Measurements from ENCODE around the gene RFT1. TPM values are rescaled to one million over a fixed set of nuclear protein-coding genes. Genes with fewer than 3 reads are reported as not detected.

RFT1 gene
- total RNA-seq, 2 donors from 2014 or later: 29.3 to 35.2 TPM

DNA sequence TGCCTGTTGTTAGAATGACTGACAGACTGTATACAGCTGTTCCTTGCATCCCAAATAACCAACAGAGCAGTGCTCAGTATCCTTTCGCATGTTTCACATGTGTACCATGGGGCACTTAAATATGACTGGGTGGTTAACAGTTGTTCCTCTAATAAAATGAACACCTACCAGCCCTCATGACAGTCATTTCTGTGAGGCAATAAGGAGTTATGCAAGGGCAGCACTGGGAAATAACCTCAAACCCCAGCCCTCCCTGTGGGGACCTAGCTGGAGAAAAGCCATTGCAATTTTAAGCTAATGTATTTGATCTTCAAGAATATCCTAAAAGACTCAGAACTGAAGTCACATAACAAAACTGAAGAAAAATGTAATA, 7.3 kb downstream of the RFT1 start:
- H3K27me3 Mint-ChIP-seq (ENCODE audit: insufficient read depth): no peaks in the 10 kb centered on the region
- Histone ChIP-seq H3K4me1 (ENCODE audit: control insufficient read depth, insufficient read depth, low read length) (peaks cover 10% of the 10 kb centered on the region), H3K36me3 (ENCODE audit: control insufficient read depth, insufficient read depth, low read length) (peaks cover 74% of the 10 kb centered on the region), H3K9ac (ENCODE audit: extremely low read depth, low read length, poor library complexity, severe bottlenecking) (no peak overlapping the region), H3K4me3 (ENCODE audit: low read length) (no peak overlapping the region), H3K27ac (ENCODE audit: low read depth, low read length) (no peak overlapping the region), H3K9me3 (ENCODE audit: control insufficient read depth, low read length) (no peaks in the 10 kb centered on the region), H3K27me3 (ENCODE audit: control insufficient read depth, insufficient read depth, low read length, poor library complexity, severe bottlenecking) (no peaks in the 10 kb centered on the region)
- no peaks in the 10 kb centered on the region for H3K9me3 Mint-ChIP-seq
- peaks cover 9% of the 10 kb centered on the region for H3K4me1 Mint-ChIP-seq
- 85 to 100% methylated on average over 1 of the region's 1 CpG for WGBS, 2 experiments (ENCODE audit: insufficient coverage in 1 of 2, insufficient read length in 1 of 2)
- no peak for TF ChIP-seq CTCF (conservative IDR thresholded peaks at IDR 0.05)
- no peak for DNase-seq
- no peak overlapping the region for H3K27ac Mint-ChIP-seq
- no peak overlapping the region for H3K4me3 Mint-ChIP-seq
- peaks cover 48% of the 10 kb centered on the region for H3K36me3 Mint-ChIP-seq (ENCODE audit: low read depth)

- Histone ChIP-seq H3K36me3 (ENCODE audit: control insufficient read depth, insufficient read depth, low read length) (peaks cover 78% of the 10 kb centered on the region), H3K9me3 (ENCODE audit: control insufficient read depth, low read length) (no peaks in the 10 kb centered on the region), H3K4me1 (ENCODE audit: control insufficient read depth, insufficient read depth, low read length) (peaks cover 10% of the 10 kb centered on the region), H3K4me3 (ENCODE audit: low read length) (no peak overlapping the region), H3K27ac (ENCODE audit: low read depth, low read length) (no peak overlapping the region), H3K9ac (ENCODE audit: extremely low read depth, low read length, poor library complexity, severe bottlenecking) (no peak overlapping the region), H3K27me3 (ENCODE audit: control insufficient read depth, insufficient read depth, low read length, poor library complexity, severe bottlenecking) (no peaks in the 10 kb centered on the region)
- no peaks in the 10 kb centered on the region for H3K27me3 Mint-ChIP-seq (ENCODE audit: insufficient read depth)
- peaks cover 9% of the 10 kb centered on the region for H3K4me1 Mint-ChIP-seq
- no peak for TF ChIP-seq CTCF (conservative IDR thresholded peaks at IDR 0.05)
- no peaks in the 10 kb centered on the region for H3K9me3 Mint-ChIP-seq
- no peak overlapping the region for H3K27ac Mint-ChIP-seq
- DNase-seq: peak; percentile 15
- WGBS, 2 experiments (ENCODE audit: insufficient coverage in 1 of 2, insufficient read length in 1 of 2): 94 to 95% methylated on average over 3 to 4 of the region's 4 CpGs
- H3K36me3 Mint-ChIP-seq (ENCODE audit: low read depth): peaks cover 50% of the 10 kb centered on the region
- no peak overlapping the region for H3K4me3 Mint-ChIP-seq
Measured at GRCh38 chr3:53122255-53122932, 7.8 kb downstream of the RFT1 start.

DNA sequence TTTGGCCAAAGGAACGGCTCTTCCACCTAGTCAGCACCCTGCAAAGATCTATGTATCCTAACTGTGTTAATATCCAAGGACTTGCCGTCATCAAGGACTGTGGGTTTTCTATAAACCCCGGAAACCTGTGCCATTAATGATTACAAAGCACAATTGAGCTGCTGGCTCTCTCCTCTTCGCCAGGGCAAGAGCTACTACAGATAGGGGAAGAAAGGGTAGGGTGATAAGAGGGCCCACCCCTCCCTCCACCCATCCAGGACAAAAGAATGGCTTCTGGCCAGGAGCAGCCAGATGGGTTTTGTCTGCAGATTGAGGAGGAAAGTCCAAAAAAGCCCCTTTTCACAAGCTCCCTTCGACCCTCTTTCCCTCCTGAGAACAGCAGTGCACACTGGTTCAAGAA, 9.9 kb downstream of the RFT1 start:
- Histone ChIP-seq H3K4me3 (ENCODE audit: low read length) (no peak overlapping the region), H3K4me1 (ENCODE audit: control insufficient read depth, insufficient read depth, low read length) (peaks cover 10% of the 10 kb centered on the region), H3K9ac (ENCODE audit: extremely low read depth, low read length, poor library complexity, severe bottlenecking) (no peak overlapping the region), H3K27me3 (ENCODE audit: control insufficient read depth, insufficient read depth, low read length, poor library complexity, severe bottlenecking) (no peaks in the 10 kb centered on the region), H3K9me3 (ENCODE audit: control insufficient read depth, low read length) (no peaks in the 10 kb centered on the region), H3K36me3 (ENCODE audit: control insufficient read depth, insufficient read depth, low read length) (peaks cover 74% of the 10 kb centered on the region), H3K27ac (ENCODE audit: low read depth, low read length) (no peak overlapping the region)
- 82 to 100% methylated on average over 1 to 5 of the region's 5 CpGs for WGBS, 2 experiments (ENCODE audit: insufficient coverage in 1 of 2, insufficient read length in 1 of 2)
- Mint-ChIP-seq H3K4me1 (peaks cover 9% of the 10 kb centered on the region), H3K4me3 (no peak overlapping the region), H3K36me3 (ENCODE audit: low read depth) (peaks cover 53% of the 10 kb centered on the region), H3K27ac (peak overlapping the region; percentile 64), H3K9me3 (no peaks in the 10 kb centered on the region), H3K27me3 (ENCODE audit: insufficient read depth) (no peaks in the 10 kb centered on the region)
- peak; percentile 46 for DNase-seq
- TF ChIP-seq CTCF (conservative IDR thresholded peaks at IDR 0.05): no peak
